ENCODE measurements around the gene CXCR1.

DNA sequence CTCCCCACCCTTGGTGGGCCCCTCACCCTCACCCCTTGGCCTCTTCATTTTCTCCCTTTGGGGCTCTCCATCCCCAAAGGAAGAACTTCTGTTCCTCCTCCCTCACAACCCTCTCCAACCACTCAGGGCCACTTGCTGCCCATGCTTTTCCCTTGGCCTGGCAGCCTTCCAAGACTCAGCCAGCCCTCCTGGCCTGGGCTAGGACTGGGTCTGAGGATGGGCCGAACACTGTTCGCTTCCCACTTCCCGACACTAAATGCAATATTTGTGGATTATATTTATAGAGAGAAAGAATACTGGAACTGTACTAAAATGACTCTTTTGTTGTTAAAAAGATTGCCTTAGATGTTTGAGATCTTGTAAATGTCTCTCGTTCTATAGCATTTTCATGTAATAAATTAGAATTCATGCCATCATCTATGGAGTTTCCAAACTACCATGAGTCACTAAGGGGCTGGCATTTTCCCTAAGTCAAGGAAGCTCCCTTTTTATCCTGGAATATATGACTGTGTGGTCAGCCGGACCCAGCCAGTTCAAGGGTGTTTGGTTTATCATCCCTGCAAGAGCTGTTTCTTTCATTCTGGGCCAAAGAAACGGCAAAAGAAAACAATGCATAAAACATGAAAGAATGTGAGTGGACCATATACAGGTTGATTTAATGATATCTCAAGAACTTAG is 37.2 kb downstream of the CXCR1 start:
- TF ChIP-seq CTCF (IDR thresholded peaks at IDR 0.05) (no peak), EP300 (IDR thresholded peaks at IDR 0.05) (no peak)
